NCI-H82 treated with DMSO at 0.1 percent for 48 hours (cell line): ENCODE data around the gene NDEL1.
A peak's percentile ranks its signal among the peaks of the same experiment; 100 is the strongest.
"Not testable (repeated sequence)": the region's sequence is repeated elsewhere in the genome, so short reads cannot be mapped to it uniquely, and the experiment has no call there.

Experiments used
- DNase-seq: peaks from one replicate; lab custom pipeline; 2025; ENCODE audit not compliant: unreplicated experiment; lab: John Stamatoyannopoulos, UW

NDEL1 gene, protein sequence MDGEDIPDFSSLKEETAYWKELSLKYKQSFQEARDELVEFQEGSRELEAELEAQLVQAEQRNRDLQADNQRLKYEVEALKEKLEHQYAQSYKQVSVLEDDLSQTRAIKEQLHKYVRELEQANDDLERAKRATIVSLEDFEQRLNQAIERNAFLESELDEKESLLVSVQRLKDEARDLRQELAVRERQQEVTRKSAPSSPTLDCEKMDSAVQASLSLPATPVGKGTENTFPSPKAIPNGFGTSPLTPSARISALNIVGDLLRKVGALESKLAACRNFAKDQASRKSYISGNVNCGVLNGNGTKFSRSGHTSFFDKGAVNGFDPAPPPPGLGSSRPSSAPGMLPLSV

GRCh38 chr17:8435245-8436168 lies at the start of gene NDEL1:
Gene NDEL1 (plus strand): TSS chr17:8435884. CDS start chr17:8444272, 8,388 bp downstream.
- DNase-seq = peak; percentile 91

GRCh38 chr17:8386841-8387240 lies 48.8 kb upstream of the NDEL1 start:
- DNase-seq = no peak

DNA sequence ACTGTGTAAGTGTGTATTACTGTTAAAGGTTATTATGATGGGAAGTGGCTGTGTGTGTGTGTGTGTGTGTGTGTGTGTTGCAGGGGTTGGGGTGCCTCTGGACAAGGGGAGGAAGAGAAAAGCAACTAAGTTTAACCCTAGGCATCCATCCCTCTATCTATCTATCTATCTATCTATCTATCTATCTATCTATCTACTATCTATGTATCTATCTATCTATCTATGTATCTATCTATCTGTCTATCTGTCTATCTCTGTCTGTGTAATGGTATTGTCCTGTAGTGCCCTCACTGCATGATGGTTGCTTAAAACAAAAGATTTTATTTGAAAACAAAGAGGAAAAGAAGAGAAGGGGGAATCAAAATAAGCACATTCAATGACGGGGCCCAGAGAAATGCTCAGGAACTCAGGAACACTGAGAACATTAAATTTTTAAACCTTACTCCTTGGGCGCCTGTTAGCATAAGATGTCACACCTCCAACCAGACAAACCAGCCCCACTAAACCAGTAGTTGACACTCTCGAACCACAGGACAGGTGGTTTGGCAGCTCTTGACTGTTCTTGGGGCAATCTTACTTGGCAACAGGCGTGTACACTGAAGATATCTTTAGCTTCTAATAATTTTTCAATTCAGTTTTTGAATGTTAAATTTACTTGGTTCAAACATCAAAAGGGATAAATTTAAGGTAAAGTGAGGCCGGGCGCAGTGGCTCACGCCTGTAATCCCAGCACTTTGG lies 47.6 kb upstream of the NDEL1 start:
- no peak for DNase-seq

DNA sequence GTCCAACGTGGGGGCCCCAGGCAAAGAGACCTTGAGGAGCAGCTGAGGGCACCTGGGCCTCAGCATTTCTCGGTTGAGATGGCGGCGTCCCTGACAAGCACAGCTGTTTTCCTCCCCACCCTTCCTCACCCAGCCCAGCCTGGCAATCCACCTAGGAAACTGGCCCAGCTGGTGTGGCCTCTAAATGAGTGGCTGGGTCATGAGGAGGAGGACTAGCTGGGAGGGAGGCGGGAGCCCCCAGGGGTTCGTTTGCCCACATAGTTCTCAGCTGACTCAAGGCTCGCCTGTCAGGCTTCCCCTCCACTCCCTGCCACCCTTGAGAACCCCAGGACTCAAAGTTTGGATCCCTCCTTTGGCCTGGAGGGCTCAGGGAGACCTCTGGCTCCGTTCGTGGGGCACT lies 44.0 kb upstream of the NDEL1 start:
- no peak for DNase-seq

- no peak for DNase-seq
Observed at GRCh38 chr17:8392274-8392673, 43.4 kb upstream of the NDEL1 start.

GRCh38 chr17:8392674-8393469 lies 42.8 kb upstream of the NDEL1 start:
- DNase-seq = no peak

DNA sequence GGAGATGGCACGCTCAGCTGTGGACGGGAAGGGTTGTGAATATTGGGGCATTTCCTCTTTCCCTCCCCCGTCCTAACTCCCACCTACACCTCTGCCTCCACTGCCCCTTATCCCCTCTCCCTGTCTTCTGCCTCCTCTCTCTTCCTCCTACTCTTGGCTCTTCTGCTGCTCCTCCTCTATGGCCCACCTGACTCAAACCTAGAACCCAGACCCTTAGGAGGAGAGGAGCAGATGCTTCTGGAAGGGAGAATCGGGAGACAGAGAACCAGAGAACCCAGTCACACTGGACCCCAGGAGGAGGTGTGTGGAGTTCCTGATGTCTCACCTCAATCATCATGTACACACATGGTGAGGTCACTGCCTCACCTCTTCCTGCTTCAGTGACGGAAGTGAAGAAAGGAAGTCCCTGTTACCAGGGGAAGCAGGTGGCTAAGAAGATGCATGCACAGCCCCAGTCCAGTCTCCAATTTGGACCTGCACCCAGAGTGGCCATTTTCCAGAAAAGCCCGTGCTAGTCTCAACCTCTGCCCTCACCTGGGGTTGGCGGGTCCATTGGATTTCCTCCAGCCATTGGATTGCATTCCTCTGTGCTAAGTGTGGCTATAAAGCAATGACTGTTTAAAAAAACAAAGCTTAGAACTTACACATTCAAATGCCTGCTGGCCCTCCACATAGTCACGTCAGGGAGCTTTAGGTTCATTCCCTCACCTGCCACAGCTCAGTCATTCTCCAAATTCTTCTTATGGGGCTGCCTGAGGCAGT lies 42.0 kb upstream of the NDEL1 start:
- DNase-seq = no peak

- not testable (repeated sequence) for DNase-seq
Observed at GRCh38 chr17:8394497-8394896, 41.2 kb upstream of the NDEL1 start.

GRCh38 chr17:8397636-8398035 lies 38.0 kb upstream of the NDEL1 start, which contains the start of gene RNF222:
Gene RNF222 (minus strand): TSS chr17:8397827. CDS start chr17:8393461, 4,366 bp downstream.
- DNase-seq = no peak

DNA sequence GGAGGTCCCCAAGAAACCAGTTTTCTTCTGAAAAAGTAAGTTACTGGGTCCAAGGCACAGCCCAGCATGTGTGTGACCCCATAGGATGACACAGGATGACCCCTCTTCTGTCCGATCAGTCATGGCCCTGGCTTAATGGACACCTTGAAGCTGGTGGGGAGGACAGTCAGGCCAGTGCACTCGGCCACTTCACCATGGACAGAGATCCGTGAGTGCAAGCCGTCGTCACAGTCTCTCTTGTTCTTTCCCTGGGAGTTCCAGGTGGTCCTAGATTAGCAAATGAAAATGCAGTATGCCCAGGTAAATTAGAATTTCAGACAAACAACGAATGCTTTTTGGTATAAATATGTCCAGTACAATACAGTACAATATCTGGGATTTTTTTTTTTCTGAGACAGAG lies 36.7 kb upstream of the NDEL1 start:
- no peak for DNase-seq

DNA sequence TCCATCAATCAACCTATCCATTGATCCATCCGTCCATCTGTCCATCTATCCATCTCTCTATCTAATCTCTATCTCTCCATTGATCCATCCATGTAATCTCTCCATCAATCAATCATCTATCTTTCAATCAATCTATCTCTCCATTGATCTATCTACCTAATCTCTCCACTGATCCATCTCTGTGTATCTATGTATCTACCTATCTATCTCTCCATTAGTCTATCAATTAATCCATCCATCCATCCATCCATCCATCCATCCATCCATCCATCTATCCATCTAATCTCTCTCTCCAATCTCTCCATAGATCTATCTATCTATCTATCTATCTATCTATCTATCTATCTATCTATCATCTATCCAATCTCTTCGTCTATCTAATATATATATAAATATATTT lies 34.6 kb upstream of the NDEL1 start:
- no peak for DNase-seq

DNA sequence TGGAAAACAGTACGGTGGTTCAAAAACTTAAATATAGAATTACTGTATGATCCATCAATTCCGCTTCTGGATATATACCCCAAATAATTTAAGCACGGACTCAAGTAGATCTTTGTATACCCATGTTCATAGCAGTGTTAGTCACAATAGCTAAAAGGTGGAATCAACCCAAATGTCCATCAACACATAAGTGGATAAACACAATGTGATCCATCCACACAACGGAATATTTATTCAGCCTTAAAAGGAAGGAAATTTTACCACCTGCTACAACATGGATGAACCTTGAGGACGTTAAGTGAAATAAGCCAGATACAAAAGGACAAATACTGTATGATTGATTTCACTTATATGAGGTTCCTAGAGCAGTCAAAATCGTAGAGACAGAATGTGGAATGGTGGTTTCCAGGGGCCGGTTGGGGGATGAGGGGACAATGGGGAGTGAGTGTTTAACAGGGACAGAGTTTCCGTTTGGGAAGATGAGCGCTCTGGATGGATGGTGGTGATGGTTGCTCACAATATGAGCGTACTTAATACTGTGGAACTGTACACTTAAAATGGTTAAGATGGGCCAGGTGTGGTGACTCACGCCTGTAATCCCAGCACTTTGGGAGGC lies 32.7 kb upstream of the NDEL1 start:
- no peak for DNase-seq

DNA sequence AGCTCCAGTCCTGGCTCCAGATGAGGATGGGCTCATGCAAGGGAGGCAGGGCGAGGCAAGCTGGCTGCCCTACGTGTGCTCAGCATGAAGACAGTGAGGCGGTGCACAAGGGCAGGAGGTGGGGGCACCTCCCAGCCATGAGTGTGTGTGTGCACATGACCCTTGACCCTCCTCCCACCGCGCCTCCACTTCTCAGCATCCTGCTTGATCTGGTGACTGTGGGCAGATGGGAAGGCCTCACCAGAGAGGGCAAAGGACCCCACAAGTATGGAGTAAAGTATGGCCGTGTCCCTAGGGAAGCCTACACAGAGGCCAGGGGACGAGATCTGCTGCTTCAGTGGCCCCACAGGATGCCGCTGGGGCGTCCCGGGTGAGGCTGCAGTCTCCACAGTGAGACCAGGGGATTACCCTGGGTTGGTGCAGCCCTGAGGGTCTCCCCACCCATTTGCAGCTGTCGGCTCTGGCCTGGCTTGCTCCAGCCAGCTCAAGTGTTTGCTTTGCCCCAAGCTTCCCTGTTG lies 30.1 kb upstream of the NDEL1 start:
- DNase-seq = no peak

GRCh38 chr17:8406174-8406573 lies 29.5 kb upstream of the NDEL1 start:
- DNase-seq = no peak

GRCh38 chr17:8408371-8408770 lies 27.3 kb upstream of the NDEL1 start:
- DNase-seq = no peak

- peak; percentile 84 for DNase-seq
Observed at GRCh38 chr17:8409966-8410882, 25.5 kb upstream of the NDEL1 start.

- DNase-seq = no peak
Observed at GRCh38 chr17:8410883-8411238, 24.8 kb upstream of the NDEL1 start.

DNA sequence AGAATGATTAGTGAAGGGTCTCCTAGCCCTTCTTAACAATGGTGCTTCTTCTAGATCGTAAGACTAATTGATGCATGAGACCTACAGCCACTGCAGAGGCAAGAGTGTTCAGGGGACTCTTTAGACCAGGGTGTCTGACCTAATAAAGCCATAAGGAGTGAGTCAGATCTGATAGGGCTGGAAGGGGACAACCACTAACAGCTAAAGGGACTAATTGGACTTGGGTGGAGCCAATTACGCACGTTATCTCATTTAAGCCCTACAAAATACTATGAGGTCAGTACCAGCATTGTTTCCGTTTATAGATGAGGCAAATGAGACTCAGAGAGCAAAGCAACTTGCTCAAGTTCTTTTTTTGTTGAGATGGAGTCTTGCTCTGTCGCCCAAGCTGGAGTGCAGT lies 23.6 kb upstream of the NDEL1 start:
- peak; percentile 79 for DNase-seq
